NT2/D1 (cell line): Measurements from ENCODE around the gene EMP3.

Experiments used
- SUZ12 ChIP-seq: IDR thresholded peaks from 2 replicates; pipeline ENCODE4 v1.6.1; 2011; ENCODE audit not compliant: insufficient read length, insufficient read depth; ENCODE audit errors: extremely low read depth
- YY1 ChIP-seq: IDR thresholded peaks from 2 replicates; pipeline ENCODE4 v1.6.1; 2011; ENCODE audit not compliant: insufficient read length, insufficient read depth
- ZNF274 ChIP-seq: IDR thresholded peaks from 2 replicates; pipeline ENCODE4 v1.6.1; 2011; ENCODE audit warnings: mild to moderate bottlenecking, low read depth, low read length

GRCh38 chr19:48372904-48373303 is 47.6 kb downstream of the EMP3 start:
- TF ChIP-seq ZNF274 (no peak), YY1 (no peak), SUZ12 (no peak)
